GM10248 (cell line): Measurements from ENCODE around the gene EPS8L3.

Experiments
- CTCF ChIA-PET: fragments of 300-600 bp; sonication (Branson Sonifier 250); formaldehyde crosslinking; extraction: SDS; loops from one replicate; lab custom pipeline; 2021; ENCODE audit warnings: antibody characterized with exemption; lab: Yijun Ruan, JAX
- POLR2A ChIA-PET: fragments of 350-650 bp; sonication (Branson Sonifier 250); formaldehyde crosslinking; extraction: SDS; loops from one replicate; lab custom pipeline; 2020; ENCODE audit warnings: antibody characterized with exemption; lab: Yijun Ruan, JAX
- DNase-seq: peaks from one replicate; pipeline ENCODE4 v3.0.0; 2012; ENCODE audit errors: extremely low spot score
- TF ChIP-seq, protein P1 (sequence below): IDR thresholded peaks from 2 replicates; pipeline ENCODE4 v1.5.1; 2012; ENCODE audit warnings: mild to moderate bottlenecking, low read depth; ENCODE audit errors: extremely low read depth, missing control alignments, control extremely low read depth

Gene EPS8L3

GRCh38 chr1:109787211-109787844 is 23.6 kb upstream of the EPS8L3 start:
- CTCF ChIA-PET: interaction anchor here (1.2 to 14.2 kb wide), 6 partner anchors 13 to 241 kb away, joined by 3 to 169 read pairs (median 6); partner anchors contain the start of gene AHCYL1

DNA sequence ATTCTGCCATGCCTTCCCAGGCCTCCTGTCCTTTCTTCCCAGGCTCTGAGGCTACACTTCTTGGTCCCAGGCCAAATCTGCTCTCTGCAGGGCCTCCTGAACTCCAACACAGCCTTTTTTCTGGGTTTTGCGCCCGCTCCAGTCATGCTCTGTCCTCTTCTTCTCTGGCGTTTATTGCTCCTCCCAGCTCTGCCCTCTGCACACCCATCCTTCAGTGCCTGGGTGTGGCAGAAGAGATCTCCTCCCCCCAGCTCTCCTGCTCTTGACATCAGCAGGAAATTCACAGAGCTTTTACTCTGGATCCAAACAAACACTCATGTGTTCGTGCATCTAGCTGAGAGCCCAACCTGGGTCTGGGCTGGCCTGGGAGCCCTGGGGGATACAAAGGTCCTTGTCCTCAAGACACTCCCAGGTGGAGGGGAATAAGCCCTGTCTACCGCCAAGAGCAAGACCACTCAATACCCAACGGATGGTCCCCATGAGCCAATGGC is 22.9 kb upstream of the EPS8L3 start:
- no peak for DNase-seq
- ChIA-PET POLR2A (no interaction called here), CTCF (interaction anchor here (1.4 to 14.2 kb wide), 6 partner anchors 12 to 254 kb away, joined by 3 to 169 read pairs (median 10); partner anchors contain the start of gene AHCYL1)
- TF ChIP-seq, protein P1, sequence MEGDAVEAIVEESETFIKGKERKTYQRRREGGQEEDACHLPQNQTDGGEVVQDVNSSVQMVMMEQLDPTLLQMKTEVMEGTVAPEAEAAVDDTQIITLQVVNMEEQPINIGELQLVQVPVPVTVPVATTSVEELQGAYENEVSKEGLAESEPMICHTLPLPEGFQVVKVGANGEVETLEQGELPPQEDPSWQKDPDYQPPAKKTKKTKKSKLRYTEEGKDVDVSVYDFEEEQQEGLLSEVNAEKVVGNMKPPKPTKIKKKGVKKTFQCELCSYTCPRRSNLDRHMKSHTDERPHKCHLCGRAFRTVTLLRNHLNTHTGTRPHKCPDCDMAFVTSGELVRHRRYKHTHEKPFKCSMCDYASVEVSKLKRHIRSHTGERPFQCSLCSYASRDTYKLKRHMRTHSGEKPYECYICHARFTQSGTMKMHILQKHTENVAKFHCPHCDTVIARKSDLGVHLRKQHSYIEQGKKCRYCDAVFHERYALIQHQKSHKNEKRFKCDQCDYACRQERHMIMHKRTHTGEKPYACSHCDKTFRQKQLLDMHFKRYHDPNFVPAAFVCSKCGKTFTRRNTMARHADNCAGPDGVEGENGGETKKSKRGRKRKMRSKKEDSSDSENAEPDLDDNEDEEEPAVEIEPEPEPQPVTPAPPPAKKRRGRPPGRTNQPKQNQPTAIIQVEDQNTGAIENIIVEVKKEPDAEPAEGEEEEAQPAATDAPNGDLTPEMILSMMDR: no peak

More at GRCh38 chr1:109787211-109787844, 23.6 kb upstream of the EPS8L3 start:
- TF ChIP-seq, protein P1: no peak
- no peak for DNase-seq
- POLR2A ChIA-PET: no interaction called here

- TF ChIP-seq, protein P1: no peak
- no peak for DNase-seq
- ChIA-PET POLR2A (no interaction called here), CTCF (interaction anchor here (1.4 to 14.2 kb wide), 6 partner anchors 12 to 253 kb away, joined by 3 to 169 read pairs (median 10); partner anchors contain the start of gene AHCYL1)
Measured at GRCh38 chr1:109786112-109786480, 22.4 kb upstream of the EPS8L3 start.

GRCh38 chr1:109785446-109786111 is 21.9 kb upstream of the EPS8L3 start:
- ChIA-PET CTCF (interaction anchor here (1.4 to 14.2 kb wide), 7 partner anchors 11 to 253 kb away, joined by 3 to 169 read pairs (median 7); partner anchors contain the start of gene AHCYL1), POLR2A (no interaction called here)
- TF ChIP-seq, protein P1: no peak
- no peak for DNase-seq

GRCh38 chr1:109784551-109785252 is 21.0 kb upstream of the EPS8L3 start:
- TF ChIP-seq, protein P1: no peak
- DNase-seq: no peak
- ChIA-PET POLR2A (no interaction called here), CTCF (interaction anchor here (1.1 to 14.2 kb wide), 8 partner anchors 8 to 226 kb away, joined by 4 to 169 read pairs (median 7); partner anchors contain the start of gene AHCYL1)

GRCh38 chr1:109783436-109783835 is 19.7 kb upstream of the EPS8L3 start:
- TF ChIP-seq, protein P1: no peak
- CTCF ChIA-PET: interaction anchor here (2.1 to 14.2 kb wide), 4 partner anchors 9 to 201 kb away, joined by 7 to 169 read pairs (median 34); partner anchors contain the start of gene AHCYL1
- POLR2A ChIA-PET: no interaction called here
- no peak for DNase-seq
